Liver (tissue), 3 donors: ENCODE measurements around the gene ARHGAP32.

ENCODE experiments used
- CTCF ChIP-seq: fragments of 150-350 bp; IDR thresholded peaks from 2 replicates; pipeline ENCODE4 v1.5.1; 2017; ENCODE audit warnings: improper control_type of control experiment, low read depth, low read length; ENCODE audit not compliant: missing input control
- HNF4G ChIP-seq: IDR thresholded peaks from 2 replicates; pipeline ENCODE4 v1.6.1; 2016; ENCODE audit warnings: antibody characterized with exemption
- MAX ChIP-seq: IDR thresholded peaks from 2 replicates; pipeline ENCODE4 v1.6.1; 2016; ENCODE audit warnings: antibody characterized with exemption
- NR2F2 ChIP-seq: IDR thresholded peaks from 2 replicates; pipeline ENCODE4 v1.6.1; 2016; ENCODE audit warnings: antibody characterized with exemption
- REST ChIP-seq: IDR thresholded peaks from 2 replicates; pipeline ENCODE4 v1.6.1; 2016; ENCODE audit warnings: antibody characterized with exemption, mild to moderate bottlenecking
- SP1 ChIP-seq: IDR thresholded peaks from 2 replicates; pipeline ENCODE4 v1.6.1; 2018; ENCODE audit warnings: antibody characterized with exemption, mild to moderate bottlenecking
- TAF1 ChIP-seq: conservative IDR thresholded peaks from 2 replicates; pipeline ENCODE4 v1.6.1; 2016; ENCODE audit warnings: antibody characterized with exemption, mild to moderate bottlenecking
- YY1 ChIP-seq: IDR thresholded peaks from 2 replicates; pipeline ENCODE4 v1.6.1; 2016; ENCODE audit warnings: antibody characterized with exemption, mild to moderate bottlenecking
- donor health status: healthy.
- donor health status: healthy.

- TF ChIP-seq CTCF, result no peak
- no peak for TF ChIP-seq YY1
- no peak for TF ChIP-seq REST
- no peak for TF ChIP-seq MAX
- TF ChIP-seq HNF4G, result no peak
- no peak for TF ChIP-seq TAF1
- TF ChIP-seq NR2F2, result no peak
- no peak for TF ChIP-seq SP1
These were observed 206.2 kb downstream of the ARHGAP32 start for GRCh38 chr11:128985880-128986279.
